Activated T-helper 1 cell treated with anti-CD3 and anti-CD28 coated beads, Interleukin-12 subunit alpha, Interleukin-12 subunit beta, Interleukin-2, Interleukin-4 antibody, amounts not matched to agents 30 ng/mL and 10 ng/mL and 1 ng/mL, durations not matched to agents 14 hours and 24 hours and 36 hours (primary cell): ENCODE results near the gene PILRB. TPM values are rescaled to one million over a fixed set of nuclear protein-coding genes. Genes with fewer than 3 reads are reported as not detected.
"Not testable (repeated sequence)": the region's sequence is repeated elsewhere in the genome, so short reads cannot be mapped to it uniquely, and the experiment has no call there.

Experiments used
- DNase-seq: peaks from one replicate; pipeline ENCODE4 v3.0.0; 2021; ENCODE audit warnings: low spot score
- H3K27ac Mint-ChIP-seq: one replicate; pipeline ENCODE4 v1.8.0; 2021; ENCODE audit warnings: mild to moderate bottlenecking, mixed read lengths
- H3K27me3 Mint-ChIP-seq: one replicate; pipeline ENCODE4 v1.8.0; 2022; ENCODE audit warnings: mild to moderate bottlenecking, moderate library complexity, mixed read lengths; ENCODE audit not compliant: insufficient read depth
- H3K36me3 Mint-ChIP-seq: one replicate; pipeline ENCODE4 v1.8.0; 2021; ENCODE audit warnings: low read depth, mixed read lengths
- H3K4me1 Mint-ChIP-seq: one replicate; pipeline ENCODE4 v1.8.0; 2021; ENCODE audit warnings: low read depth, mixed read lengths
- H3K4me3 Mint-ChIP-seq: one replicate; pipeline ENCODE4 v1.8.0; 2021; ENCODE audit warnings: mild to moderate bottlenecking, moderate library complexity, mixed read lengths
- H3K9me3 Mint-ChIP-seq: one replicate; pipeline ENCODE4 v1.8.0; 2021; ENCODE audit warnings: mixed read lengths
- intact Hi-C: fragments of 100-400 bp; cut with micrococcal nuclease; formaldehyde crosslinking; loops from one replicate; pipeline ENCODE4 v1.15.1; 2024
- total RNA-seq: library from RNA; stranded (reverse); gene quantifications from 2 replicates; pipeline ENCODE4 v1.2.3, GENCODE V29; 2022

The PILRB gene
- total RNA-seq, 1 donor from 2014 or later, result 82.6 TPM

DNA sequence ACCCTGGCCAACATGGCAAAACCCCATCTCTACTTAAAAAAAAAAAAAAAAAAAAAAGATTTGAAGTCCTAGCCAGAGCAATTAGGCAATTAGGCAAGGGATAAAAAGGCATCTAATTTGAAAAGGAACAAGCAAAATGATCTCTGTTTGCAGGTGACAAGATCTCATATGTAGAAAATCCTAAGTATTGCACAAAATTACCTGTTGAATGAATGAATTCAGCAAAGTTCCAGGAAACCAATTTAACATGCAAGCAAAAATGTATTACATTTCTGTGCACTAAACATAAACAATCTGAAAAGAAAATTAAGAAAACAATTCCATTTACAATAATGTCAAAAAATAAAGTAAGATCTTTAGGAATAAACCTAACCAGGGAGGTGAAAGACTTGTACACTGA, 5.2 kb downstream of the PILRB start:
- H3K9me3 Mint-ChIP-seq, result no peaks in the 10 kb centered on the region
- H3K27ac Mint-ChIP-seq, result no peak overlapping the region
- peaks cover 39% of the 10 kb centered on the region for H3K4me1 Mint-ChIP-seq
- DNase-seq, result no peak
- no peaks in the 10 kb centered on the region for H3K27me3 Mint-ChIP-seq
- intact Hi-C loops, result no loop called here
- no peak overlapping the region for H3K4me3 Mint-ChIP-seq
- peaks cover 46% of the 10 kb centered on the region for H3K36me3 Mint-ChIP-seq

DNA sequence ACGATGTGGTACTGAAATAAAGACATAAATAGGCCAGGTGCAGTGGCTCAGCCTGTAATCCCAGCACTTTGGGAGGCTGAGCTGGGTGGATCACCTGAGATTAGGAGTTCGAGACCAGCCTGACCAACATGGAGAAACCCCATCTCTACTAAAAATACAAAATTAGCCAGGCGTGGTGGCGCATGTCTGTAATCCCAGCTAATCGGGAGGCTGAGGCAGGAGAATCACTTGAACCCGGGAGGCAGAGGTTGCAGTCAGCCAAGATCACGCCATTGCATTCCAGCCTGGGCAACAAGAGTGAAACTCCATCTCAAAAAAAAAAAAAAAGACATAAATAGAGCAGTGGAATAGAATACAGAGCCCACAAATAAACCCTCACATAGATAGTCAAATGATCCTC, 5.9 kb downstream of the PILRB start:
- H3K9me3 Mint-ChIP-seq, H3K27me3 Mint-ChIP-seq, H3K27ac Mint-ChIP-seq, intact Hi-C loops, H3K4me3 Mint-ChIP-seq, DNase-seq: not testable (repeated sequence)
- Mint-ChIP-seq H3K4me1 (peaks cover 39% of the 10 kb centered on the region), H3K36me3 (peaks cover 46% of the 10 kb centered on the region)

DNA sequence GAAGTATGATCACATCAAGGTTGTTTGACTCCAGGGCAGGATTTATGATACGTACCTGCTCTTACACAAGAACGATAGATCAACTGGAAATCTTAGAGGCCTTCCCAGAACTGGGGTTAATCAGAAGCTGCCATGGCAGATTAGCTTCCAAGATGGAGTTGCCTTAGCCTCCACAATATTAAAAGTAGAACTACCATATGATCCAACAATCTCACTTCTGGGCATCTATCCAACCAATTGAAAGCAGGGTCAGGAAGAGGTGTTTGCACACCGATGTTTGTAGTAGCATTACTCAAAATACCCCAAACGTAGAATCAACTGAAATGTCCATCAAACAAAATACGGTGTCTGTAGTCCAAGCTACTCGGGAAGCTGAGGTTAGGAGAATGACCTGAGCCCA, 6.6 kb downstream of the PILRB start:
- Mint-ChIP-seq H3K4me1 (peaks cover 39% of the 10 kb centered on the region), H3K36me3 (peaks cover 44% of the 10 kb centered on the region), H3K9me3 (no peaks in the 10 kb centered on the region), H3K27ac (peak overlapping the region; percentile 3), H3K4me3 (no peak overlapping the region), H3K27me3 (no peaks in the 10 kb centered on the region)
- intact Hi-C loops, result no loop called here
- DNase-seq, result no peak

DNA sequence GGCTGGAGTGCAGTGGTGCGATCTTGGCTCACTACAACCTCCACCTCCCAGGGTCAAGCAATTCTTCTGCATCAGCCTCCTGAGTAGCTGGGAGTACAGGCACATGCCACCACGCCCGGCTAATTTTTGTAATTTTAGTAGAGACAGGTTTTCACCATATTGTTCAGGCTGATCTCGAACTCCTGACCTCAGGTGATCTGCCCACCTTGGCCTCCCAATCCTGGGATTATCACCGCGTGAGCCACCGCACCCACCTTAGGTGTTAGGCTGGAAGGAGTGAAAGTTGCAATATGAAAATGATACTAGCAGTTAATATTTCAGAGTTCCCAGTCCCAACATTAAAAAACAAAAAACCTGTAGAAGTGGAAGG, 8.1 kb downstream of the PILRB start:
- not testable (repeated sequence) for DNase-seq

DNA sequence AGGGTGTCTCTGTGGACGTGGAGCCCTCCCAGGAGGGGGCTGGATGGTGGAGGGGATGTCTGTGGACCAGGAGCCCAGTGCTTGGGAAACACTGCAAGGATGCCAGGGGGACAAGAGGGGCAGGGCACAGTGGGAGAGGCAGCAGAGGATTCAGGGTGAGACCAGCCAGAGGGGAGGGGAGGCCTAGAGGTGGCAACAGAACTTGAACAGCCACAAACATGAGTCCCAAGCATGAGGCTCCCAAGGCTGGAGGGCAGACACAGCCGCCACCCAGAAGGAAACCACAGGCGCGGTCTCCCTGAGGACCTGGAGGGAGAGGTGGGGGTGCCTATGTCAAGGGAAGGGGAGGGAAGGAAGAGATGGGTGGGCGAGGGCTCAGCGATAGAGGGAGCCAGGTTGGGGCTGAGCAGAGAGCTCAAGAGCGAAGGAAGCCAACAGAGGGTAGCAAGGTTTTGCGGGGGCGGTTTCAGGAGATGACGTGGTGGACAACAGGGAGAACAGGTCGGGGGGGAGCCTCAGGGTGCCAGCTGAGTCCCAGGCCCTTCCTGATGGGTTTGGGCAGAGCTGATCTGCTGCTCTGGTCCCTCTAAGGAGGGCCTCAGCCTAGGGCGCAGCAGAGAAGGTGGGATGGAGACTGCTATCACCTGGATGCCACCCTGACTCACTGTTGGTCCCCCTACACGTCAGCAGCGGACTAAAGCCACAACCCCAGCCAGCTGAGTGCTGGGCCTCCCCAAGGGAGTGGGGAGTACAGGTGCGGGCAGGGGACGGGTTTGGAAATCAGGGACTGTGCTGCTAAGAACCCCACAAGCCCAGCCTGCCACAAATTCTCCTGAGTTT, 8.7 kb downstream of the PILRB start:
- Mint-ChIP-seq H3K4me3 (no peak overlapping the region), H3K9me3 (no peaks in the 10 kb centered on the region), H3K27ac (peak overlapping the region; percentile 63), H3K27me3 (no peaks in the 10 kb centered on the region), H3K36me3 (peaks cover 34% of the 10 kb centered on the region), H3K4me1 (peaks cover 46% of the 10 kb centered on the region)
- intact Hi-C loops, result no loop called here
- no peak for DNase-seq

More for the DNA sequence above, 8.1 kb downstream of the PILRB start:
- intact Hi-C loops, result loop anchor here (1.0 kb wide), 2 partner anchors 30 to 41 kb away; no protein-coding TSS in a partner anchor
- not testable (repeated sequence) for H3K4me3 Mint-ChIP-seq, H3K9me3 Mint-ChIP-seq, H3K27me3 Mint-ChIP-seq
- peaks cover 39% of the 10 kb centered on the region for H3K4me1 Mint-ChIP-seq
- peaks cover 36% of the 10 kb centered on the region for H3K36me3 Mint-ChIP-seq
- peak overlapping the region; percentile 63 for H3K27ac Mint-ChIP-seq

DNA sequence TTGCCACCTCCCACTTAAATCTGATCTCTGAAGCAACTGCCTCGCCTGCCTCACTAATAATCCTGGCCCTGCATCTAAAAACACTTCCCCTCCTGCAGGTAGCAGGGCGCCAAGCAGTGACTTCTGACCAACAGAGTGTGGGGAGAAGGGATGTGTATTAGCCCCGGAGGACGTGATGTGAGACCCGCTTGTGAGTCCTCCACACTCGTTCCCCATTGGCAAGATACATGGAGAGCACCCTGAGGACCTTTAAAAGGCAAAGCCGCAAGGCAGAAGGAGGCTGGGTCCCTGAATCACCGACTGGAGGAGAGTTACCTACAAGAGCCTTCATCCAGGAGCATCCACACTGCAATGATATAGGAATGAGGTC, 9.3 kb downstream of the PILRB start:
- H3K36me3 Mint-ChIP-seq, result peaks cover 29% of the 10 kb centered on the region
- DNase-seq, result no peak
- no peaks in the 10 kb centered on the region for H3K27me3 Mint-ChIP-seq
- H3K4me3 Mint-ChIP-seq, result no peak overlapping the region
- intact Hi-C loops, result no loop called here
- no peaks in the 10 kb centered on the region for H3K9me3 Mint-ChIP-seq
- H3K27ac Mint-ChIP-seq, result peak overlapping the region; percentile 49
- peaks cover 51% of the 10 kb centered on the region for H3K4me1 Mint-ChIP-seq

DNA sequence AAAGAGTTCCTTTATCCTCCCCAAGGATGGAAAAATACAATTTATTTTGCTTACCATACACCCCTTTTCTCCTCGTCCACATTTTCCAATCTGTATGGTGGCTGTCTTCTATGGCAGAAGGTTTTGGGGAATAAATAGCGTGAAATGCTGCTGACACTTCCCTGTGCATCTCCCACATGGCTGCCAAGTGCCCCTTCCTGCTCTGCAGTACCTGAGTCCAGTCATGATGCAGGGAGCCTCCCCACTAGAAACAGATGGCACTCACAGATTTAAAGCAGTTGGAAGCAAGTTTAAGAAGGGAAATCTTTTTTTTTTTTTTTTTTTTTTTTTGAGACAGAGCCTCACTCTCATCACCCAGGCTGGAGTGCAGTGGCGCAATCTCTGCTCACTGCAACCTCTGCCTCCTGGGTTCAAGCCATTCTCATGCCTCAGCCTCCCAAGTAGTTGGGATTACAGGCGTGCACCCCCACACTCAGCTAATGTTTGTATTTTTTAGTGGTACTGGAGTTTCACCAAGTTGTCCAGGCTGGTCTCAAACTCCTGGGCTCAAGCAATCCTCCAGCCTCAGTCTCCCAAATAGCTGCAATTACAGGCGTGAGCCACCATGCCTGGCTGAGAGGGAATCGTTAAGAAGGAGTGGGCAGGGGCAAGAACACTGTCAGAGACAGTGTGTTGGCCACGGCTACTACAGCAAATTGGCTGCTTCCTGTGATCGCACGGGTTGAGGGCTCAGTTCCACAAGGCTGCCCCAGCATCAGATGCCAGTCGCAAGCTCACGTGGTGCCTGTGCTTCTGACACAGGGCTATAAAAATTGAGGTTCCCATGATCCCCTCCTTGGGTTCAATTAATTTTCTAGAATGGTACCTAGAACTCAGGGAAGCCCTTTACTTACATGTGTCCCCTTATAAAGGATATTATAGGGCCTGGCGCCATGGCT, 10.0 kb downstream of the PILRB start:
- DNase-seq, result no peak
- peaks cover 27% of the 10 kb centered on the region for H3K36me3 Mint-ChIP-seq
- H3K27ac Mint-ChIP-seq, result no peak overlapping the region
- no peak overlapping the region for H3K4me3 Mint-ChIP-seq
- no peaks in the 10 kb centered on the region for H3K27me3 Mint-ChIP-seq
- intact Hi-C loops, result no loop called here
- H3K4me1 Mint-ChIP-seq, result peaks cover 54% of the 10 kb centered on the region
- no peaks in the 10 kb centered on the region for H3K9me3 Mint-ChIP-seq

DNA sequence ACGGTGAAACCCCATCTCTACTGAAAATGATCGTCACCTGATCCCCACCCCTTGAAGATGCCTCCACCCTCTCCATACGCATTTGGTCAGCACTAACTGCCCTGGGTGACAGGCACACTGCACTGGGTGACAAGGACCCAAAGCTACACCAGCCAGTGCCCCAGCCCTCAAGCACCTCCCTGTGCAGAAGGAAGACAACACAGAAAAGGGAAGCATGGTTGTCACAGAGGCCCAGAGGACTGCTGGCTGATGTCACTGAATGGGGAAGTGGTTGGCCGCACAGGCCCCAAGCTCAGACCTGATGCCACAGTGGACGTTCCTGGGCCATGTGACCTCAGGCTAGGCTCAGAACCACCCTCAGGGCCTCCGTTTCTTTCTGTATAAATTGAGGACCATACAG, 11.2 kb downstream of the PILRB start:
- no peaks in the 10 kb centered on the region for H3K9me3 Mint-ChIP-seq
- no peak overlapping the region for H3K4me3 Mint-ChIP-seq
- no peaks in the 10 kb centered on the region for H3K27me3 Mint-ChIP-seq
- peaks cover 44% of the 10 kb centered on the region for H3K4me1 Mint-ChIP-seq
- peak overlapping the region; percentile 40 for H3K27ac Mint-ChIP-seq
- DNase-seq, result no peak
- H3K36me3 Mint-ChIP-seq, result peaks cover 20% of the 10 kb centered on the region
- intact Hi-C loops, result no loop called here

DNA sequence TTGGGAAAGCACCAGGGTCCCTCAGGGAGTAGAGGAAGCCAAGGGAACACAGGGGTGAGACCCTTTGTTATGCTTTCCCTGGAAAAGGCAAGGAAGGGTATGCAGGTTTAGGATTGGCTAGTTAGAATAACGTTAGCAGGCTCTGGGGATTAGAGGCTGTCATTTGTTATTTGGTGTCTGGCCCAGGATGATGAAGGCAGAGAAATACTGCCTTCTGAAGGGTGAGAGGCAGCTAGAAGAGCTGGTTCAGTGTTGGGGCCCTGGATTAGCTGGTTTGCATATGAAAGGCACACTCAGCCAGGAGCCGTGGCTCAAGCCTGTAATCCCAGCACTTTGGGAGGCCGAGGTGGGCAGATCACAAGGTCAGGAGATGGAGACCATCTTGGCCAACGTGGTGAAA, 12.4 kb downstream of the PILRB start:
- Mint-ChIP-seq H3K27ac (peak overlapping the region; percentile 58), H3K4me3 (no peak overlapping the region), H3K36me3 (peaks cover 15% of the 10 kb centered on the region), H3K9me3 (no peaks in the 10 kb centered on the region), H3K27me3 (no peaks in the 10 kb centered on the region), H3K4me1 (peaks cover 46% of the 10 kb centered on the region)
- no peak for DNase-seq
- intact Hi-C loops, result no loop called here

DNA sequence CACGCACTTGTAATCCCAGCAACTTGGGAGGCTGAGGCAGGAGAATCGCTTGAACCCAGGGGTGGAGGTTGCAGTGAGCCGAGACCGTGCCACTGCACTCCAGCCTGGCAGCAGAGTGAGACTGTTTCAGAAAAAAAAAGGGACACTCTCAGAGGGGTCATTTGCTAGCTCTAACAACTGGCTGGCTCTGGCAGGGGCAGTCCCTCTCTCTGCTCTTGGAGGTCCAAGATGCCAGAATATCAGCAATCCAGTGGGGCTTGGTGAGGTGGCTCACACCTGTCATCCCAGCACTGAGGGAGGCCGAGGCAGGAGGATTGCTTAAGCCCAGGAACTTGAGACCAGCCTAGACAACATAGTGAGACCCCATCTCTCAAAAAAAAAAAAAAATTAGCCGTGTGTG, 12.8 kb downstream of the PILRB start:
- no peak overlapping the region for H3K4me3 Mint-ChIP-seq
- intact Hi-C loops, result no loop called here
- H3K4me1 Mint-ChIP-seq, result peaks cover 41% of the 10 kb centered on the region
- H3K36me3 Mint-ChIP-seq, result peaks cover 12% of the 10 kb centered on the region
- no peaks in the 10 kb centered on the region for H3K27me3 Mint-ChIP-seq
- no peak for DNase-seq
- H3K9me3 Mint-ChIP-seq, result no peaks in the 10 kb centered on the region
- peak overlapping the region; percentile 70 for H3K27ac Mint-ChIP-seq

DNA sequence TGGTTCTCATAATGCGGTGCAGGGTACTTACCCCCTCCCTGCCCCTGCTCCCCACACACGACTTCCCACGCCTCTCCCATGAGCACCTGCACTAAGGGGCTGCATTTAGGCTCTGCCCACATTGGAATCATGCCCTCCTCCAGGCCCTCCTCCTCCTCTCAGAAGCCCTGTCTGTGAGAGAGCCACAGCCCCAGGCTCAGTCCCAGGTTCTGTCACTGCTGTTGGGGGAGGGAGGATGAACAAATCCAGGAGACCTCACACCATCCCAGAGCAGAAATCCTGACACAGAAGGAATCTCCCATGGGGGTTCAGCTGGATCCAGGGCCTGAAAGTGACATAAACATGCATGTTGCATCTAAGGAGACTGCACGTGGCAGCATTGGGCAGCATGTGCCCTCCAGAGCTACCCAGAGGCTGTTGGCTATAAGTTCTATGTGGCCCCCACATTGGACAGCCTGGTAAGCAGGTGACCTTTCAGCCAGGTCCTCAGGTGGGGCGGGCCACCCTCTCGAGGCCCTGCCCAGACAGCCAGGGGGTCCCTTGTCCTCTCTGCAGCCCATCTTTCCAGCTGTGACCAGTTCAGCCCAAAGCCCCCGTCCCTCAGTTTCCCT, 13.7 kb downstream of the PILRB start:
- H3K4me3 Mint-ChIP-seq, result no peak overlapping the region
- peaks cover 33% of the 10 kb centered on the region for H3K4me1 Mint-ChIP-seq
- intact Hi-C loops, result loop anchor here (2.0 kb wide), 1 partner anchor 35 kb away; no protein-coding TSS in a partner anchor
- H3K27ac Mint-ChIP-seq, result no peak overlapping the region
- DNase-seq, result no peak
- peaks cover 4% of the 10 kb centered on the region for H3K36me3 Mint-ChIP-seq
- no peaks in the 10 kb centered on the region for H3K9me3 Mint-ChIP-seq
- no peaks in the 10 kb centered on the region for H3K27me3 Mint-ChIP-seq

DNA sequence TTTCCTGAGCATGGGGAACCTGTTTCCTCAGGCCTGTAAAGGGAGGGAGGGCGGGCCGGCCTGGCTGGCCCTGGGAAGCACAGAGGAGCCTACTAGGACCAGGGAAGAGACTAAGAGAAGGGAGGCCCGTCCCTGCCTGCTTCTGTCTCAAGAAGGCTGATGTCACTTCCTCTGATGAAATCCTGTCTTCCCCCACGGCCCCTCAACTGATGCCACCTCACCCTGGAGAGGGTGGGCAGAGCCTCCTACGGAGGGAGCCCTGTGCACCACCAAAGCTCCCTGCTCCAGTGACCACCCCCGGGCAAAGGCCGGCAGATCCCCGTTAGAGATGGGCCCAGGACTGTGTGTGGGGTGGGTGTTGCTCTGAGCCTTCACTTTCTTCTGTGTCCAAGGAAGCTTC, 14.3 kb downstream of the PILRB start:
- no peak overlapping the region for H3K4me3 Mint-ChIP-seq
- intact Hi-C loops, result loop anchor here (2.0 kb wide), 1 partner anchor 35 kb away; no protein-coding TSS in a partner anchor

More for the DNA sequence above, 14.3 kb downstream of the PILRB start:
- H3K4me1 Mint-ChIP-seq, result peaks cover 31% of the 10 kb centered on the region
- no peak for DNase-seq
- no peaks in the 10 kb centered on the region for H3K27me3 Mint-ChIP-seq
- H3K9me3 Mint-ChIP-seq, result no peaks in the 10 kb centered on the region
- H3K36me3 Mint-ChIP-seq, result peaks cover 2% of the 10 kb centered on the region
- H3K27ac Mint-ChIP-seq, result peak overlapping the region; percentile 71
